Effector CD8-positive, alpha-beta T cell (primary cell): ENCODE data around the gene GADD45A.
A peak's percentile ranks its signal among the peaks of the same experiment; 100 is the strongest.

Experiments used
- DNase-seq: peaks from one replicate; lab custom pipeline; 2025; lab: John Stamatoyannopoulos, UW

Gene GADD45A

DNA sequence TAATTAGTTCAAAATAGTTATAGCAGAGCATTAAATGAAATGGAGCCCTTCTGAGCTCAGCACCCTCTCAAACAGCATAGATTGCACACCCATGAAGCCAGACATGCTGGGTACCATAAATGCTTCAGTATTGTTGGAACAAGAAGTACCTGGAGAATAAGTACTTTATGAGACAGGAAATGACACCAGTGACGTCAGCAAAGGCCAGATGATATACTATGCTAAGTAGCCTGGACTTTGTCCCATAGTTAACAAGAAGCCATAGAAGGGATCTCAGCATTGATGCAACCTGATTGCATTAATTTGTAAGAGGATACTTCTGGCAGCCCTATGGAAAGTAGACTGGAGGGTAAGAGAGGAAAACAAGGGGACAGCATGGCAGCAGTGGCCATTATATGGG is 16.3 kb upstream of the GADD45A start:
- no peak for DNase-seq

DNA sequence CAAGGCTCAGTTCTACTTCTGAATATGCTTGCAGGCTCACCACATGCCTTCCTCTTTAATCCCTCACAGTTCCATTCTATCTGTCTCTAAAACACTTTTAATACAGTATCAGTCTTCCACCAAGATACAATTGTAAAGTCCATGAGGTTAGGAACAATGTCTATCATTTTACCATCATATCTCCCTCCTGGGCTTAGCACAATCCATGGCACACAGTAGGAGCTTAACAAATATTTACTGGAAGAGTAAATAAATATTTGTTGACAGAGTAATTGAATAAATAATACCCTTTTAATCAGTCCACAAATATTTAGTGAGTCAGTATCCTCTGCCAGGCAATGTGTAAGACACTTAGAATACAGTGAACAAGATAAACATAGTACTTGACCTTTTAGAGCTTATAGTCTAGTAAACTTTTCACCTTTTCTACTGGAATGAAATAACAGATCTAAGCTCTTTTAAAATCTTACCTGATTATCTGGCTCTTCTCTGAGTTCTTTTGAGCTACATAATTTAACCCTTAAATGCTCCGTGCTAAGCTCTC is 12.7 kb upstream of the GADD45A start:
- no peak for DNase-seq

DNA sequence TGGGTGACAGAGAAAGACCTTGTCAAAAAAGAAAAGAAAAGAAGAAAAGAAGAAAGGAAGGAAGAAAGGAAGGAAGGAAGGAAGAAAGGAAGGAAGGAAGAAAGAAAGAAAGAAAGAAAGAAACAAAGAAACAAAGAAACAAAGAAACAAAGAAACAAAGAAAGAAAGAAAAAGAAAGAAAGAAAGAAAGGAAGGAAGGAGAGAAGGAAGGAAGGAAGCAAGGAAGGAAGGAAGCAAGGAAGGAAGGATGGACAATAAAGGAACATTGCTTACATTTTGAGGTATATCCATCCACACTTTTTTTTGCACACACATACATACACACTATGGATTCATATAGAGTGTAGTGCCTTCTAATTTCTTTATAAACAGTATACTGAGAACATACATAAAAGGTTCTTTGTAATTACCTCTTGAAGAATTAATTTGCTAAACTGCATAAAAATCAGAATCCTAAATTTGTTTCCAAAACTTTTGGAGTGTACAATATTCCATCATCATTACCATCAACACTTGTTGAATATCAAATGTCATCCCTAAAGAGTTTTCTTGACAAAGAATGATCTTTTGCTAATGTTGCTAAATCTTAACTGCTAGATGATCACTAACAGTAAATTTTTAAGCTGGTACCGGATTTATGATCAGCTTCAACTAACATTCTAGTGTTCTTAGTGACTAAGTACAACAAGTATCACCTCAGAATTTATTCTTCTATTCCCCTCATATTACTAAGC is 11.4 kb upstream of the GADD45A start:
- no peak for DNase-seq

DNA sequence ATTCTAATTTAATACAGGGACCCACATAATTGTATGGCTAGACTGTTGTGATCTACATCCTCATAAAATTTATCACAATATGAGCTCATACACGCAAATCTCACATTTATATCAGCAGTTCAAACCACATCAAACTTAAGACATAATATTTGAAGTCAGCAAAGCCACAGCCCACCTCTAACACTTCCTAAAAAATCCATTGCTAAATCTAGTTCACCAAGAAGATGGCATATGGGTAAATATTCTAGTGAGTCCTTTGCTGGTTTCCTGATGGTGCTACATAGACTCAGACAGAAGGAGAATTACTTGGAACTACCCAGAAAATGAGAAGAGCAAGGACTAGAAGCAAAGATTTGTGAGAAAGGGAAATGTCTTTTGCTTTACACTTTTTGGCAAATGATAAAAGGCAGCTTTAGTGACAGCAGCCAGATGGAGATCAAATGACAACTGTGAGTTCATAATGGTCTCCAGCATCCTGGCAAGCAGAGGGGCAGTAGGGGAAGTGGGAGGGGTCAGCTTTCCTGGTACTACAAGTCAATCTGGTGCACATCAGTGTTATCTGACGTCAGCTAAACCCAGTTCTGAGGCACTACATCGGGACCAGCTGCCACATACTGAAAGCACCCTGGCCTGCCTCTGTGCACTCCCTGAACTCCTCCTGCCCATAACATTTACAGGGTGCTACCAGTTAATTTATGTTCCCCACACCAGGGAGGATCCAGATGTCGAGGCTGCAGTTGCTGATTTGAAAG is 10.6 kb upstream of the GADD45A start:
- peak; percentile 21 for DNase-seq

DNA sequence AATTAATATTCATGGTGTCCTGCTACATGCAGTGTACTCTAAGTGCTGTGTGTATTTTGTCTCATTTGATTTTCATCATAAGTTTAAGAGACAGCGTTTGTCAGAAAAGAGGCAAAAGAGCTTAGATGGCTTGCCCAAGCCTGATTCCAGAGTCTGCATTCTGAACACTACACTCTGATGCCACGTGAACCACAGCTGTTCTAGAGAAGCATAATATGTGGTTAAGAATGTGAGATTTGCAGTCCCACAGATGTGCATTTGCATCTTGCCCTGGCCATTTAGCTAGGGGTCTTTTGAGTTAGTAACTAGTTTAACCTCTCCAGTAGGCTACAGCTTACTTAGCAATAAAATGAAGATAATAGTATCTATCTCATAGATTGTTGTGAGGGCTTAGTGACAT is 9.2 kb upstream of the GADD45A start:
- DNase-seq = no peak

DNA sequence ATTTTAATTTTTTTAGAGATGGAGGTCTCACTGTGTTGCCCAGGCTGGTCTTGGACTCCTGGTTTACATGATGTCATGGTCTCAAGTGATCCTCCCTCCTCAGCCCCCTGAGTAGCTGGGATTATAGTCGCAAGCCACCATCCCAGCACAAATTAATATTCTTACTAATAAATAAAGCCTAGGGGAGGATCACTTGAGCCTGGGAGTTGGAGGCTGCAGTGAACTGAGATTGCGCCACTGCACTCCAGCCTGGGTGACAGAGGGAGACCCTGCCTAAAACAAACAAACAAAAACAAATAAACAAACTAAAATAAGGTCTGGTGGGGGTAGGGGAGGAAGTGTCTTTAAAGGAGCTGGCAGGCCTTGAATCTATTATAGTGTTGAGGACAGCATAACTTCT is 8.7 kb upstream of the GADD45A start:
- no peak for DNase-seq

DNA sequence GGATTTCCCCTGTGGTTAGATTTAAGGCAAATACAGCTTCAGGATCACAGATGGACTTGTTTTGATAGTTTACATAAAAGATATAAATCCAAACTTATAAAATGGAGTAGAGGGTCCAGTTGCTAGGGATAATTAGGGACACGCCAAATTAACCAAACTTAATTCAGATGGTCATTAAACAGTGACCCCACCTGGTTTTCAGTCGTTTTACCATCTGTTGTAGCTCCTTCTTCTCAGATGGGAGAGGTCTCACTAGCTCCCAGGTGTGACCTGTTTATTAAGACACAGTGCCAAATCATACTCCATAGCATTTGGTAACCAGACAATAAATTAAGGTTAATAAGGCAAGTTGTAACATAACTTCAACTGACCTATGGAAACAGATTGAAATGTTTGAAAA is 8.1 kb upstream of the GADD45A start:
- no peak for DNase-seq

DNA sequence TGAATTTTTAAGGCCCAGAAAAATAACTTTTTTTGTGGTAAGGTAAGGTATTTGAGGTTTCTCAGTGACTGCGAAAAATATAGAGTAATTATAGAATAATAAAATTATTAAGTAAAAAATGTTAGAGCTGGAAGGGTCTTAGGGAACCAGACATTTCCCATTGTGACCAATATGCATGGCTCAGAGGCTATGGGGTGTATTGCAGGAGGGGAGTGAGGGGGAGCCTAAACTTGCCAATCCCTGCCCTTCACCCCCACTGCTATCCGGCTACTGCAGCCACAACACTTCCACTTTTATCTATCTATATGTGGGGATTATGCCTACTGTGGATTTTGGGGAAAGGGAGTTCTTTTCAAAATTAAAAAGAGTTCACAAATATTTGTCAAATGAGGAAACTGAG is 7.6 kb upstream of the GADD45A start:
- no peak for DNase-seq

DNA sequence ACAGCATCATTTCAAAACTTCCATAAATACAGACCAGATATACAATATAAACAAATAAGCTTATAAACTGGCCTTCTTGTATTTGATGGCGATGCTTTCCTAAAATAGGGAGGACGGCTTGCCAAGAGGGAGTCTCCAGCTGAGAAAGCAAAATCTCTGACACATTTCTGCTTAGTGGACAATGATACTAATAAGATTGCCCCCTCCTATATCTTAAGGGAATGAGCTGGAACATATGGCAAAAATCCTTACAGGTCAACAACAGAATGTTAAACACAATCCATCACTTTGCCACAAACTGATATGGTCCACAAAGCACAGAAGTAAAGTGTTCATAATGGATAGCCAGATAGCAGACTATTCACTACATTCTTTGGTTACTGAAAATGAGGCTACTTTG is 7.1 kb upstream of the GADD45A start:
- DNase-seq = no peak

DNA sequence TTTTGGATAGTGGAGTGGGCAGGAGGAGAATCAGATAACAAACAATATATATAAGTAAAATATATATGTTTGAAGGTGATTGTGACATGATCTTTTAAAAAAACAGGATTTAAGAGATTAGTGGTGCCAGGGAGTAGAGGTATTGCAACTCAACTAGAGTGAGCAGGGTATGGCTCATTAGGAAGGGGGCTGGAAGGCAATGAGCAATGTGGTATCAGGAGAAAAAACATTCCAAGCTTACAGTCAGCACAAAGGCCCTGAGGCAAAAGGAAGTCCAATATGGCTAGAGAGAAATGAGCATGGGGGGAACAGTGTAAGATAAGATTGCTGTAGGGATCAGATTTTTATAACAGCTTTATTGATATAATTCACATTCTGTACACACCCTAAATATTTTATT is 5.3 kb upstream of the GADD45A start:
- no peak for DNase-seq

DNA sequence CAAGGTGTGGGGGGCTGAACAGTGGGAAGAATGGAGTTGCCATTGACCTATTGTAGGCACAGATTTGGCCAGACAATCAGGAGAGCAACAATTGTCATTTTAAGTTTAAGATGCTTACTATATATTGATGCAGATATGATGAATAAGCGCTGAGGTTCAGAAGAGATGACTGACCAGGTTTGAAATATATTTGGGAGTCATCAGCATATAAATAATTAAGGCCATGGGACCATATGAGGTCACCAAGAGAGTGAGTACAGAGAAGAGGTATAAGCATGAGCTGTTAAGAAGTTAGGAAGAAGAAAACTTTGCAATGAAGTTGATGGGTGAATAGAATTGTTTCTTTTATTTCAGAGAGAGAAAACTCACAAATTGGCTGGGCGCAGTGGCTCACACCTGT is 4.5 kb upstream of the GADD45A start:
- DNase-seq = no peak

DNA sequence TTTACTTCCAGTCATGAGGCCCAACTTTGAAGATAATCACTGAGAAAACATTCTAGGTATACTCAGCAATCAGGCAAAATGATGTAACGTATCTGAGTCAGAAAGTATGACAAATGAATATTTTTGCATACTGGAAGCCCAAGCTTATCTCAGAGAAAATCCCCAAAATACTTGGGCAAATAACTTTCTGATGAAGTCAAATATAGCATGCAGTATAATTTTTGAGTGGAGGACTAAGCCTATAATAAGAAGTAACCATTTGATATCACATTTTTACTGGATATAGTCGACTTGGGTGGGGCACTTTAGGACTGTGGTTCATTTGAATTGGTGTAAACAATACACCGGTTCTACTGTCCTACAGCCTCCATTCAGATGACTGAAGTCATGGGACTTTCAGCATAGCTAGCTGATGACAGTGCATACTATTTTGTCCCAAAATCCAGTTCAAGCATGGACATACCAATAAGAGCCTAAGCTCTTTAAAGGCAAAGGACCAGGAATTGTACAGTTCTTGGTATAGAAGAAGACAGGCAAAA is 2.3 kb upstream of the GADD45A start:
- no peak for DNase-seq

DNA sequence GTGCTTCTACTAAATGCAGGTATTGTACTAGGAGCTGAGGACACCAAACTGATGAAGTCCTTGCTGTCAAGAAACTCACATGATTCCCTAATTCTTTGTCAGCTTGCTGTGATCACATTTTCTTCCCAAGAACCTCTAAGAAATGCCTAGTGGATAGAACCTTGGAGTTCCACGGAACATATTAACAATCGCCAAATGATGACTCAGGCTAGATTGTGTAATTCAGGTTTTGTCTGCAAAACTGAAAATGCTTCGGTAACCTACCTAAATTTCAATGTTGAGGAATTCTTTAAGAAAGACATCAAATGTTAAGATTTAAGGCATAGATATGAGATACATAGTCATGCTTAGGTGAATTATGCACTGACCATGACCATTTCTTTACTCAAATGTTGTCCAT is 1.7 kb upstream of the GADD45A start:
- DNase-seq = no peak

DNA sequence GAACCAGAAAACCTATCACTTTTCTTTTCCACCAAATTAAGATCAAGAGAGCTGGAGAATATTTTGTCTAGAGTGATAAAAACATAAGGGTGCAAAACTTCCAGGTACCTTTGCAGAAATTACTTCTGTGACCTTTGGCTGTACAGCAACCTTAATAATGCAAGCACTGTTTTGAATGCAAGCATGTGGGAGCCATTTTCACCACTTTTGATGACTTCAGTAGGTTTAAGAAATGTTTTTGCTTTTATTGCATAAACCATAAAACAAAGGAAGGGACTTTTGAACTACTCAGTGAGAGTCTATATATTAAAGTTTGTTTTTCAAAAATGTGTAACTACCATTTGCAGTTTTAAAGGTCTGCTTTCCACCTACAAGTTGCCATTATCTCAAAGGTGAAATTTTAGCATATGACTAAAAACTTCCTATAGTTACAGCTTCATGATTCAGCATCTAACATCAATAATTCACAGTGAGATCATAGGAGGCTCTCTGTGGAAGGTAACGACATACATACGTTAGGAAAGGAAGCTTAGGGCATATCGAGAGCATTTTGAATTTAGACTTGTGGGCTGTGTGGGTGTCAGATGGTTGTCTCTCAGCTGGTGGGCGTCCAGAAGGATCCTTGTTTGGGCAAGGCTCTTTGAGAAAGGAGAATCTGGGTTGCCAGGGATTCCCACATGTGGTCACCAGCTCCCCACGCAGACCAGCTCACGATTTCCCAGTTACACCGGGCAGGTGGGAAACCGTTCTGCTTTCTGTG is 1.1 kb upstream of the GADD45A start:
- no peak for DNase-seq

DNA sequence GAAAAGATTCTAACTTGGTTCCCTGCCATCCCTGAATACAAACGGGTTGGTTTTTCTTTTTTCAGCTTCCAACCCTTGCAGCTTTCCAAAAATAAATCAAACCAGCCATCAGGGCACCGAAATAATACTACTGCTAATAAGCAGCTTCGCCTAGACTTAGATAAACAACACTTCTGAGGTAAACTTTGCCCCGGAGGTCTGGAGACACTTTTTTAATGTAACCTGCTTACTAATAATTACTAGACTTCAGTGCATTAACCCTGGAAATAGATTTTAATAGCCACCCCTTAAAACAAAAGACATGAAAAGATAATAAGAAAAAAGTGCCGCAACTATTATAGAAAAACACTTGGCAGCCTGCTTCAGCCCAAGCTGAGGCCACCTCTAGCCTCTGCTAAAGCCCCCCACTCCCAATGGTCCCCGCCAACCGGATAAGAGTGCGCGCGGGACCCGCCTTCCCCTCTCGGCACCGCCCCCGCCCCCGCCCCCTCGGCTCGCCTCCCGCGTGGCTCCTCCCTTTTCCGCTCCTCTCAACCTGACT is 405 bp upstream of the GADD45A start:
- DNase-seq = no peak

DNA sequence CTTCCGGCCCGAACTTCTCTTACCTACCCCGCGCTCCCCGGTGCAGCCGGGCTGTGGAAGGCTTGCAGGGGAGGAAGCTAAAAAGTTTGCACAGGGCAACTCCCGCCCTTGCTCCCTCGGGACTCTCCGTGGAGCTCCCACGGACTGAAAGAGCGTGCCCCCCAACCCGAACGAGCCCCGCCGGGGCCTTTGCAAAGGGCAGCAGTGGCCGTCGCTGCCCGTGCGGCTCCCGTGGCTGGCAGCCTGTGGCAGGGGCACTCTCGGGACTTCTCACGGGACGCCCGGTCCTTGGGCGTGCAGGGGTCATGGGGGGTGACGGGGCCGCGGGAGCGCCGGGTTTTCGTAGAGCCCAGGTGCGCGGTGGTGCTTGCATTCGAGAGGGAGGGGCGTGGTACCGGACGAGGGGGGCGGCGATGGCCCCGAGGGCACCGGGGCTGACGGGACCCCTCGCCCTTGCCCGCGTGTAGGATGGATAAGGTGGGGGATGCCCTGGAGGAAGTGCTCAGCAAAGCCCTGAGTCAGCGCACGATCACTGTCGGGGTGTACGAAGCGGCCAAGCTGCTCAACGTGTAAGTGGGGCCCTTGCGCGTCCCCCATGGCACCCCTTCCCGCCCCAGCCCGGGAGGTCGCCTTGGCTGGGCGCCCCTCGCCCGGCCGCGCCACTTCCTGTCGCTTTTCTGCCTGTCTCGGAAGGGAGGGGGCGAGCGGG is 711 bp downstream of the GADD45A start:
- peak; percentile 43 for DNase-seq

DNA sequence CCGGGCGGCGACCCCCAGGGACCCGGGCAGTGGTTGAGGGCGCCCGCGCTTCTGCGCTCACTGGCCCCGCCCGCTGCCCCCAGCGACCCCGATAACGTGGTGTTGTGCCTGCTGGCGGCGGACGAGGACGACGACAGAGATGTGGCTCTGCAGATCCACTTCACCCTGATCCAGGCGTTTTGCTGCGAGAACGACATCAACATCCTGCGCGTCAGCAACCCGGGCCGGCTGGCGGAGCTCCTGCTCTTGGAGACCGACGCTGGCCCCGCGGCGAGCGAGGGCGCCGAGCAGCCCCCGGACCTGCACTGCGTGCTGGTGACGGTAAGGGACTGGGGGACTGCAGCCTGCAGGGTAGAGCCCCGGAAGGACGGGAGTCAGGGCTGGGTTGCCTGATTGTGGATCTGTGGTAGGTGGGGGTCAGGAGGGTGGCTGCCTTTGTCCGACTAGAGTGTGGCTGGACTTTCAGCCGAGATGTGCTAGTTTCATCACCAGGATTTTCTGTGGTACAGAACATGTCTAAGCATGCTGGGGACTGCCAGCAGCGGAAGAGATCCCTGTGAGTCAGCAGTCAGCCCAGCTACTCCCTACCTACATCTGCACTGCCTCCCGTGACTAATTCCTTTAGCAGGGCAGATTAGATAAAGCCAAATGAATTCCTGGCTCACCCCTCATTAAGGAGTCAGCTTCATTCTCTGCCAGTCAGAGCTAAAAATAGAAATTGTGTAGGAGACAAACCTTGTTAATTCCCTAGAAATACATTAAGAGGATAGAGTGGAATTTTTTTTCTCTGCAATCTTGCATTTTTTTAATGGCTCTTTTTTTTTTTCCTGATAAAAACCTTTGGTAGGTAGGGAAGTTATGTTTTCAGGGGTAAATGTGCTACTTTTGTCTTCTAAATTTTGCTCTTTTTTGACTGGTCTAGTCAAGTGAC is 1.5 kb downstream of the GADD45A start:
- peak; percentile 39 for DNase-seq

DNA sequence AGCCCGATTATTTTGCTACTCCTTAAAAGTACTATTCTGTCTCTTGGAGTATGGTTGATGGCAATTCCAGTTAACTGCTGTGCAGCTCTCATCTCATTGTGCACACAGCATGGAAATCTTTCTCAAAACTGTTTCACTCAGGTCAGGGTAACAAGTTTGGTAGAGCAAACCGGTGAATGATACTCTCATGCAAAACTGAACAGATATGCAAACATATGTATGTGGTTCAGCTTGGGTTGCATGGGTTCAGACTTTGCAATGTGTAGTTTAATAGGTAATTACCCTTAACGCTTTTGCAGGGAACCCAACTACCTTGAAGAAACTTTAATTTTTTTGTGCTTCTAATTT is 2.2 kb downstream of the GADD45A start:
- no peak for DNase-seq

DNA sequence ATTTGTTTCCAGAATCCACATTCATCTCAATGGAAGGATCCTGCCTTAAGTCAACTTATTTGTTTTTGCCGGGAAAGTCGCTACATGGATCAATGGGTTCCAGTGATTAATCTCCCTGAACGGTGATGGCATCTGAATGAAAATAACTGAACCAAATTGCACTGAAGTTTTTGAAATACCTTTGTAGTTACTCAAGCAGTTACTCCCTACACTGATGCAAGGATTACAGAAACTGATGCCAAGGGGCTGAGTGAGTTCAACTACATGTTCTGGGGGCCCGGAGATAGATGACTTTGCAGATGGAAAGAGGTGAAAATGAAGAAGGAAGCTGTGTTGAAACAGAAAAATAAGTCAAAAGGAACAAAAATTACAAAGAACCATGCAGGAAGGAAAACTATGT is 2.6 kb downstream of the GADD45A start:
- DNase-seq = no peak

DNA sequence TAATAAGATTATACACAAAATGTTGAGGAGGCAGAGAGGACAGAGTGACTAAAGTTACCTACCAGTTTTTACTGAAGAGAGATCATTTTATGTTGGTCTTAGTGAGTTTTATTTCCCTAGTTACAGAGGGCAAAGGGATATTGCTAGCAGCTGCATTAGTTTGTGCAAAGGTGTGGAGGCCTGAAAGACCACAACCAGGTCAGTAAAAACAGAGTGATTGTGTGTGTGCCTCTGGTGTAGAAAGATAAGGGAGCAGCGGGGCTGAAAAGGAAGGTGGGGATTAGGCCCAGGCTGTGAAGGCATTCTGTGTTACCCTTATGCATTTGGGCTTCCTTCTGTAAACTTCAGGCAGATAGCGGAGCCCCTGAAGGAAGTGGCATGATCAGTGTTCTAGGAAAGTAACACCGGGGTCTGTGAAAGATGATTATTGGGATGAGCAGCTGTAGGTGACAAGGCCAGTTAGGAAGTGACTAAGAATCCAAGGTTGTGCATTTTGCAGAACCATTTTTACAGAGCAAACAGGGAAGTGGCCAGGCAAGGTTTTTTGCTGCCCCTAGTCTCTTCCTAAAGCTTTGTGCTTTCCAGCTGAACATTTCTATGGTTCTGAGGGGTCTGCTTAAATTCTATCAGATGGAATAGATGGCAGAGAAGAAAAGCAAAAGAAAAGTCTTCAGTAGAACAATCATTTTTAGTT is 3.7 kb downstream of the GADD45A start:
- no peak for DNase-seq
